Keratinocyte (primary cell): ENCODE measurements around the gene KLRK1. TPM values are rescaled to one million over a fixed set of nuclear protein-coding genes. Genes with fewer than 3 reads are reported as not detected.
"Not testable (repeated sequence)": the region's sequence is repeated elsewhere in the genome, so short reads cannot be mapped to it uniquely, and the experiment has no call there.

Experiments
- DNase-seq: peaks from one replicate; pipeline ENCODE4 v3.0.0-alpha.2; 2011; ENCODE audit warnings: low read depth, missing footprints, low spot score
- FAIRE-seq: peaks from 2 replicates; lab custom pipeline; 2011; peaks lifted over from hg19 to GRCh38; lab: Jason Lieb, UNC
- H2AFZ ChIP-seq: 2 replicates; pipeline ENCODE4 v1.6.0; 2012; ENCODE audit warnings: low read length, control low read depth, inconsistent platforms; ENCODE audit not compliant: control insufficient read depth
- H3K27ac ChIP-seq: 2 replicates; pipeline ENCODE4 v1.5.1; 2011; ENCODE audit warnings: low read length; ENCODE audit not compliant: control insufficient read depth, insufficient read depth
- H3K27me3 ChIP-seq: 3 replicates; pipeline ENCODE4 v1.6.0; 2011; ENCODE audit warnings: low read length; ENCODE audit not compliant: control insufficient read depth, insufficient read depth; ENCODE audit errors: extremely low read depth
- H3K36me3 ChIP-seq, 2 experiments: 2 replicates in 1 of 2; 3 replicates in 1 of 2; pipeline ENCODE4 v1.5.1; 2011; ENCODE audit warnings: low read length in 2 of 2, mild to moderate bottlenecking in 1 of 2; ENCODE audit not compliant: control insufficient read depth in 2 of 2, insufficient read depth in 2 of 2; ENCODE audit errors: extremely low read depth in 1 of 2
- H3K4me1 ChIP-seq: 3 replicates; pipeline ENCODE4 v1.5.1; 2011; ENCODE audit warnings: low read length; ENCODE audit not compliant: control insufficient read depth, insufficient read depth; ENCODE audit errors: extremely low read depth
- H3K4me2 ChIP-seq: 3 replicates; pipeline ENCODE4 v1.6.0; 2011; ENCODE audit warnings: low read depth, low read length; ENCODE audit not compliant: control insufficient read depth, insufficient read depth; ENCODE audit errors: extremely low read depth
- H3K4me3 ChIP-seq, 3 experiments: fragments of 200-600 bp in 1 of 3; sonication (generic) in 1 of 3; 2 replicates in 2 of 3; 3 replicates in 1 of 3; pipeline ENCODE4 v1.5.1; 2011 to 2016; ENCODE audit warnings: low read length in 3 of 3, mild to moderate bottlenecking in 3 of 3, control low read depth in 2 of 3, inconsistent platforms in 1 of 3, low read depth in 1 of 3, mixed read lengths in 1 of 3, mixed run types in 1 of 3, moderate library complexity in 1 of 3; ENCODE audit not compliant: control insufficient read depth in 2 of 3, insufficient read depth in 2 of 3; ENCODE audit errors: extremely low read depth in 1 of 3
- H3K79me2 ChIP-seq: 2 replicates; pipeline ENCODE4 v1.6.0; 2012; ENCODE audit warnings: low read length; ENCODE audit not compliant: control insufficient read depth, insufficient read depth
- H3K9ac ChIP-seq: 3 replicates; pipeline ENCODE4 v1.6.0; 2011; ENCODE audit warnings: low read length; ENCODE audit not compliant: control insufficient read depth, insufficient read depth; ENCODE audit errors: extremely low read depth
- H3K9me1 ChIP-seq: 3 replicates; pipeline ENCODE4 v1.6.0; 2011; ENCODE audit warnings: low read length; ENCODE audit not compliant: control insufficient read depth, insufficient read depth; ENCODE audit errors: extremely low read depth
- H3K9me3 ChIP-seq: 2 replicates; pipeline ENCODE4 v1.5.1; 2012; ENCODE audit warnings: low read depth, low read length; ENCODE audit not compliant: control insufficient read depth
- H4K20me1 ChIP-seq: 3 replicates; pipeline ENCODE4 v1.6.0; 2011; ENCODE audit warnings: low read length; ENCODE audit not compliant: control insufficient read depth, insufficient read depth; ENCODE audit errors: extremely low read depth
- EZH2 ChIP-seq: IDR thresholded peaks from one replicate; pipeline ENCODE4 v1.6.1; 2012; ENCODE audit warnings: inconsistent platforms, mild to moderate bottlenecking, low read length, moderate library complexity
- dilution Hi-C: fragments of 300-500 bp; cut with MboI; formaldehyde crosslinking; loops from one replicate; pipeline ENCODE4 v1.7.0; 2020; ENCODE audit warnings: low sequenced_read_pairs; ENCODE audit not compliant: extremely low pct_ligation_motif_present
- polyA plus RNA-seq, 5 experiments: library from polyadenylated mRNA; depleted of rRNA in 3 of 5; stranded (reverse) in 3 of 5; stranded (forward) in 1 of 5; unstranded in 1 of 5; fragments of >200 nt; gene quantifications; 1 replicate in 1 of 5; 2 replicates in 3 of 5; 3 replicates in 1 of 5; pipeline versions ENCODE4 v1.2.1 to v1.2.3, GENCODE V29; 2011 to 2012; ENCODE audit warnings: missing spikeins in 2 of 5, low read depth in 1 of 5, low replicate concordance in 1 of 5
- TF ChIP-seq, protein P1 (sequence below), 3 experiments: IDR thresholded peaks in 1 of 3; conservative IDR thresholded peaks in 1 of 3; optimal IDR thresholded peaks in 1 of 3; 2 replicates in 2 of 3; 3 replicates in 1 of 3; pipeline versions ENCODE3 to v1.5.1; 2011; ENCODE audit warnings: low read length in 3 of 3, mild to moderate bottlenecking in 3 of 3, moderate library complexity in 2 of 3, control low read depth in 1 of 3, inconsistent platforms in 1 of 3; ENCODE audit not compliant: insufficient read depth in 2 of 3; ENCODE audit errors: extremely low read depth in 1 of 3

Gene KLRK1
- polyA plus RNA-seq, 1 donor (not counting 4 experiments of a cell fraction or from before 2014, with no cell fraction given), result not detected

DNA sequence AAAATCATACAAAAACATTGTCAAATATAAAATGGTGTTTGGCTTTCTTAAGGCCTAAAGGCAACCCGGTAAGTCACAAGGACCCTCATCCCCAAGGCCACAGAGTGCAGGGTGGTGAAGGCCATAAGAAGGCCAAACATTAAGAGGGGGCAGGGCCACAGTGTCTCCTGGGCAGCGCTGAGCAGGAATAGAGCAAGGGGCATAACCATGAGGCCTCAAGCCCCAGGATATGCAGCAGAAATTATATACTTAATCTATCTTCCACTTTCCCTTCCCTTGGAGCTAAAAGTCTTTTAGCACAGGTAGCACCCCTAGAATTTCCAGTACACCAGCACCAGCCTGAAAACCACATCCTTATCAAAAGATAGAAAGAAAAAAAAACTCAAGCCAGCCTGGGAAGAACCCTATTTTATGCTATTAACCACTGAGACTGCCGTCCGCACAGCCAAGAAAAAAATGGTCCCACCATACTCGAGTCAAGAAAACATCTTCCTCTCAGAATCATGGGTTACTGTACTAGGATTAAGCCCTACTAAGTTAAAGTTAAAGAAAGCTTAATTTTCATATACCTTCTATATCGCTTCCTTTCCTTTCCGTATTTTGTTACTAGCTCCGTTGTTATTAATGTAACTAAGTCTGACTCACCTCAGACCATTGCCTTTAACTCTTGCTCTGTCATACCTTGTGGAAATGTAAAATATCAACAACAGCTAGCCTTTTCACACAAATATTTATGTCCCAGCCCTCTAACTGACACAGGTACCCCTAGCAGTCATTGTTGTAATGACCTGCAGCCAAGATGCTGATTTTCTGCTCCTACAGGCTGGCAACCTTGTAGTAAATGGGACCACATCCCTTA lies 20.1 kb downstream of the KLRK1 start:
- Histone ChIP-seq H3K27me3 (no peaks in the 10 kb centered on the region), H3K27ac (peak overlapping the region; percentile 43), H3K4me2 (peak overlapping the region; percentile 16), H4K20me1 (no peaks in the 10 kb centered on the region), H3K79me2 (peaks cover 25% of the 10 kb centered on the region), H3K4me1 (peaks cover 34% of the 10 kb centered on the region), H3K9me1 (no peaks in the 10 kb centered on the region), H3K9ac (peak overlapping the region; percentile 4), H2AFZ (no peak overlapping the region), H3K4me3 (no peak overlapping the region), H3K36me3 (peaks cover 3 to 5% of the 10 kb centered on the region in 2 experiments), H3K9me3 (peaks cover 3% of the 10 kb centered on the region)
- TF ChIP-seq, protein P1, sequence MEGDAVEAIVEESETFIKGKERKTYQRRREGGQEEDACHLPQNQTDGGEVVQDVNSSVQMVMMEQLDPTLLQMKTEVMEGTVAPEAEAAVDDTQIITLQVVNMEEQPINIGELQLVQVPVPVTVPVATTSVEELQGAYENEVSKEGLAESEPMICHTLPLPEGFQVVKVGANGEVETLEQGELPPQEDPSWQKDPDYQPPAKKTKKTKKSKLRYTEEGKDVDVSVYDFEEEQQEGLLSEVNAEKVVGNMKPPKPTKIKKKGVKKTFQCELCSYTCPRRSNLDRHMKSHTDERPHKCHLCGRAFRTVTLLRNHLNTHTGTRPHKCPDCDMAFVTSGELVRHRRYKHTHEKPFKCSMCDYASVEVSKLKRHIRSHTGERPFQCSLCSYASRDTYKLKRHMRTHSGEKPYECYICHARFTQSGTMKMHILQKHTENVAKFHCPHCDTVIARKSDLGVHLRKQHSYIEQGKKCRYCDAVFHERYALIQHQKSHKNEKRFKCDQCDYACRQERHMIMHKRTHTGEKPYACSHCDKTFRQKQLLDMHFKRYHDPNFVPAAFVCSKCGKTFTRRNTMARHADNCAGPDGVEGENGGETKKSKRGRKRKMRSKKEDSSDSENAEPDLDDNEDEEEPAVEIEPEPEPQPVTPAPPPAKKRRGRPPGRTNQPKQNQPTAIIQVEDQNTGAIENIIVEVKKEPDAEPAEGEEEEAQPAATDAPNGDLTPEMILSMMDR (optimal IDR thresholded peaks at IDR 0.05 in 1 of 3, IDR thresholded peaks at IDR 0.05 in 1 of 3, conservative IDR thresholded peaks at IDR 0.05 in 1 of 3; ENCODE audit: extremely low read depth in 1 of 3, insufficient read depth in 2 of 3, low read length in 3 of 3), result no peak
- no peak for TF ChIP-seq EZH2
- no peak for DNase-seq
- no peak for FAIRE-seq
- dilution Hi-C loops, result no loop called here

DNA sequence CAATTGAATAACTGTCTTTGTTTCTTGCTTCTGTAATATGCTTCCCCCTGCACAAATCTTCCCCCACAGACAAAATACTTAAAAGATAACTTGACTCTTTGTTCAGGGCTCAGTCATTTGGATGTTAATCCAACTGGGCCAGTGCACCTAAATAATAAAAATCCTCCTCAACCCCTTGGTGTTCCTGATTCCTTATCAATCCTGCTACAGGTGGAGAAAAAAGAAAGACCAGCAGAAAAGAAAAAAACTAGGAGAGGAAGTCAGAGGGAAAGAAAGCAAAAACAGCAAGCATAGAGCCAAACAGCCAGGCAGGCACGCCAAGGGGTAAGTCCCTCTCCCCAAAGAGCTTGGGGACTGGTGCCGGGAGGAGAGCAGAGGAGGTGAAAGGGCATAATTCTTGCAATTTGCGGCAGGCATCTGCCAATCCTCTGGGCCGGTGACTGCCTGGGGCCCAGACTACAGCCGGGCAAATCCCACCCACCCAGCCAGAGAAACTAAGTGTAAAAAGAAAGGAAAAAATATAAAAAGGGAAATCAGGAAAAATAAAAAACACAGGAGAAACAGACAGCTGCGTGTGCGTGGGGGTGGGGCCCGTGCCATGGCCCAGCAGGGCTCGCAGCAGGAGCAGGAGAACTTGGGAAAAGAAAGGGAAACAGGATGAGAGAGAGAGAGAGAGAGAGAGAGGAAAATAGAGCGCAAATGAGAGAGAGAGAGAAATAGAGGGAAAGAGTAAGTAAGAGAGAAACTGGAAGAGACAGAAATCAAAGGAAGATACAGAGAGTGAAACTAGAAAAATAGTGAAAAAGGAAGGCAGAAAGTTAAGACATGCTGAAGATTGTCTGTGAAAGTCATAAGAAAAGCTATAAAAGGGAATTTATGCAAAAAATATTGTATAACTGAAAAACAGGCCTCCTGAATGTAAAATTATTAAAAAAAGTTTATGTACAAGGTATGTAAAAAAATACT lies 21.4 kb downstream of the KLRK1 start:
- H3K4me1 ChIP-seq, result peaks cover 37% of the 10 kb centered on the region
- DNase-seq (no peak), FAIRE-seq (no peak)
- H3K27ac ChIP-seq, result no peak overlapping the region
- H3K4me2 ChIP-seq, result no peak overlapping the region
- H3K4me3 ChIP-seq, result no peak overlapping the region
- TF ChIP-seq EZH2, result no peak
- TF ChIP-seq, protein P1 (optimal IDR thresholded peaks at IDR 0.05 in 1 of 3, IDR thresholded peaks at IDR 0.05 in 1 of 3, conservative IDR thresholded peaks at IDR 0.05 in 1 of 3; ENCODE audit: extremely low read depth in 1 of 3, insufficient read depth in 2 of 3, low read length in 3 of 3), result no peak
- no peaks in the 10 kb centered on the region for H3K27me3 ChIP-seq
- no peaks in the 10 kb centered on the region for H4K20me1 ChIP-seq
- H3K9me3 ChIP-seq, result peaks cover 3% of the 10 kb centered on the region
- no peaks in the 10 kb centered on the region for H3K9me1 ChIP-seq
- dilution Hi-C loops, result no loop called here
- H3K79me2 ChIP-seq, result peaks cover 31% of the 10 kb centered on the region
- peaks cover 1 to 5% of the 10 kb centered on the region in 2 experiments for H3K36me3 ChIP-seq
- H2AFZ ChIP-seq, result no peak overlapping the region
- H3K9ac ChIP-seq, result no peak overlapping the region

DNA sequence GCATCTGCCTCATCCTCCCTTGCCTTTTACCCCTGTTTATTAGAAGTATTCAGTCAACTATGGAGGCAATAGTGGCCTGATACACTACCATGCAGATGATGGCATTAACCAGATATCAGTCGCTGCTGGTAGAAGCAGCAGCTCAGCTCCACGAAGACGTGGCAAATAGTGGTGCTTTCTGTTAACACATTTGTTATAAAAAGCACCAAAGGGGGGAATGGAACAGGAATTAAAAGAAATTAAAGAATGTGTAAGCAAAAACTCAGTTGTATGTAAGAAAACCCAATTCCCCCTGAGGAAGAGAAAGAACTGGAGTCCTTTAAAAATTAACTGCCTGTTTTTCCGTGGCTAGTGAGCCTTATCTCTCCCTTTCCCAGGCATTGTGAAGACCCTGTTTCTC lies 22.1 kb downstream of the KLRK1 start:
- H3K9me1 ChIP-seq, H2AFZ ChIP-seq, H3K4me2 ChIP-seq, H4K20me1 ChIP-seq, H3K36me3 ChIP-seq, H3K9me3 ChIP-seq, H3K27me3 ChIP-seq, FAIRE-seq, dilution Hi-C loops, H3K27ac ChIP-seq, H3K9ac ChIP-seq, H3K4me3 ChIP-seq, DNase-seq: not testable (repeated sequence)
- Histone ChIP-seq H3K4me1 (peaks cover 44% of the 10 kb centered on the region), H3K79me2 (peaks cover 29% of the 10 kb centered on the region)
